KMS-11 (cell line): ENCODE data around the gene LTBP2.

ENCODE experiments used
- H2AFZ ChIP-seq: fragments of 200-600 bp; sonication (generic); 2 replicates; pipeline ENCODE4 v1.6.1; 2016; ENCODE audit warnings: antibody characterized with exemption, mixed run types, low read depth
- H3K27ac ChIP-seq: fragments of 200-600 bp; sonication (generic); 2 replicates; pipeline ENCODE4 v1.6.1; 2016; ENCODE audit warnings: mild to moderate bottlenecking, mixed run types
- H3K27me3 ChIP-seq: fragments of 200-600 bp; sonication (generic); 2 replicates; pipeline ENCODE4 v1.6.1; 2017; ENCODE audit warnings: mild to moderate bottlenecking, low read depth, mixed run types, moderate library complexity; ENCODE audit not compliant: insufficient read depth
- H3K36me3 ChIP-seq: fragments of 200-600 bp; sonication (generic); 2 replicates; pipeline ENCODE4 v1.6.1; 2017; ENCODE audit warnings: mild to moderate bottlenecking, mixed run types; ENCODE audit not compliant: insufficient read depth
- H3K4me1 ChIP-seq: fragments of 200-600 bp; sonication (generic); 2 replicates; pipeline ENCODE4 v1.6.1; 2016; ENCODE audit warnings: mild to moderate bottlenecking, low read depth, mixed run types; ENCODE audit not compliant: poor library complexity, severe bottlenecking
- H3K4me2 ChIP-seq: fragments of 200-600 bp; sonication (generic); 2 replicates; pipeline ENCODE4 v1.7.0; 2016; ENCODE audit warnings: mild to moderate bottlenecking, mixed run types
- H3K4me3 ChIP-seq: fragments of 200-600 bp; sonication (generic); IDR thresholded peaks from 2 replicates; pipeline ENCODE4 v1.6.1; 2017; ENCODE audit warnings: low read depth, low read length, mixed read lengths; ENCODE audit not compliant: insufficient read depth
- H3K79me2 ChIP-seq: fragments of 200-600 bp; sonication (generic); 2 replicates; pipeline ENCODE4 v1.6.1; 2016; ENCODE audit warnings: low read depth, mixed run types; ENCODE audit not compliant: insufficient read depth
- H3K9ac ChIP-seq: fragments of 200-600 bp; sonication (generic); 2 replicates; pipeline ENCODE4 v1.6.1; 2016; ENCODE audit warnings: mild to moderate bottlenecking, mixed run types
- H4K20me1 ChIP-seq: fragments of 200-600 bp; sonication (generic); 2 replicates; pipeline ENCODE4 v1.6.1; 2016; ENCODE audit warnings: mild to moderate bottlenecking, mixed run types; ENCODE audit not compliant: insufficient read depth
- CTCF ChIP-seq: fragments of 200-600 bp; sonication (generic); conservative IDR thresholded peaks from 2 replicates; pipeline ENCODE4 v1.6.1; 2017; ENCODE audit warnings: low read depth, mild to moderate bottlenecking, antibody characterized with exemption, low read length, moderate library complexity, mixed read lengths

LTBP2 gene

GRCh38 chr14:74528886-74529285 lies 83.2 kb downstream of the LTBP2 start:
- Histone ChIP-seq H3K4me3 (no peak overlapping the region), H3K9ac (no peak overlapping the region), H3K79me2 (no peaks in the 10 kb centered on the region), H3K4me1 (peaks cover 32% of the 10 kb centered on the region), H3K36me3 (no peaks in the 10 kb centered on the region), H3K27ac (no peak overlapping the region), H2AFZ (no peak overlapping the region), H3K4me2 (no peak overlapping the region), H3K27me3 (no peaks in the 10 kb centered on the region), H4K20me1 (no peaks in the 10 kb centered on the region)
- TF ChIP-seq CTCF = no peak

GRCh38 chr14:74528406-74528805 lies 83.6 kb downstream of the LTBP2 start:
- Histone ChIP-seq H2AFZ (no peak overlapping the region), H3K9ac (no peak overlapping the region), H4K20me1 (no peaks in the 10 kb centered on the region), H3K4me1 (peaks cover 32% of the 10 kb centered on the region), H3K27ac (no peak overlapping the region), H3K79me2 (no peaks in the 10 kb centered on the region), H3K36me3 (no peaks in the 10 kb centered on the region), H3K27me3 (no peaks in the 10 kb centered on the region), H3K4me3 (no peak overlapping the region), H3K4me2 (no peak overlapping the region)
- no peak for TF ChIP-seq CTCF

GRCh38 chr14:74527736-74528280 lies 84.2 kb downstream of the LTBP2 start:
- H3K79me2 ChIP-seq = no peaks in the 10 kb centered on the region
- no peaks in the 10 kb centered on the region for H3K36me3 ChIP-seq
- peaks cover 32% of the 10 kb centered on the region for H3K4me1 ChIP-seq
- no peaks in the 10 kb centered on the region for H4K20me1 ChIP-seq
- TF ChIP-seq CTCF = no peak
- no peak overlapping the region for H3K4me2 ChIP-seq
- no peaks in the 10 kb centered on the region for H3K27me3 ChIP-seq
- H3K27ac ChIP-seq = no peak overlapping the region
- H2AFZ ChIP-seq = no peak overlapping the region
- H3K9ac ChIP-seq = no peak overlapping the region
- H3K4me3 ChIP-seq = no peak overlapping the region

- Histone ChIP-seq H3K4me1 (peaks cover 32% of the 10 kb centered on the region), H3K4me3 (no peak overlapping the region), H3K36me3 (no peaks in the 10 kb centered on the region), H3K79me2 (no peaks in the 10 kb centered on the region), H3K4me2 (peak overlapping the region; percentile 36; the same call in 1 of the 2 replicates), H2AFZ (no peak overlapping the region), H4K20me1 (no peaks in the 10 kb centered on the region), H3K27ac (no peak overlapping the region), H3K9ac (no peak overlapping the region), H3K27me3 (no peaks in the 10 kb centered on the region)
- TF ChIP-seq CTCF = no peak
These were observed 85.0 kb downstream of the LTBP2 start for GRCh38 chr14:74526854-74527585.
